Cardiac atrium fibroblast (primary cell): ENCODE measurements around the gene N4BP2L2. TPM values are rescaled to one million over a fixed set of nuclear protein-coding genes. Genes with fewer than 3 reads are reported as not detected.

ENCODE experiments used
- total RNA-seq: library from RNA; depleted of rRNA; stranded (reverse); fragments of >200 nt; gene quantifications from 2 replicates; pipeline ENCODE4 v1.2.3, GENCODE V29; 2015

Gene N4BP2L2
- 40.2 and 41.2 TPM in 2 replicates for total RNA-seq

GRCh38 chr13:32538621-32539246 lies at the start of gene N4BP2L2:
TSS of gene N4BP2L2 (minus strand) at chr13:32538795. CDS start at chr13:32537027, 1,768 bp downstream.

GRCh38 chr13:32586080-32586900 lies 47.7 kb upstream of the N4BP2L2 start, which contains the start of gene PDS5B:
TSS of gene PDS5B (plus strand) at chr13:32586452. CDS start at chr13:32648773, 62,321 bp downstream.

GRCh38 chr13:32427852-32428580 lies 110.6 kb downstream of the N4BP2L2 start, which contains the start of gene N4BP2L1:
TSS of gene N4BP2L1 (minus strand) at chr13:32428130. CDS start at chr13:32428082, 48 bp downstream.

Other genes starting within 250 kb of the N4BP2L2 start
- gene ZAR1L, start 223.4 kb downstream of the N4BP2L2 start, total RNA-seq: not detected in 2 replicates
- gene BRCA2, start 223.3 kb downstream of the N4BP2L2 start, total RNA-seq: 2.1 and 6.1 TPM in 2 replicates
- 0.81 and 7.0 TPM in 2 replicates for gene N4BP2L1, start 110.7 kb downstream of the N4BP2L2 start, total RNA-seq
- gene PDS5B, start 47.7 kb upstream of the N4BP2L2 start, total RNA-seq: 13.4 and 14.9 TPM in 2 replicates